Measurements from ENCODE around the gene PRKG2. TPM values are rescaled to one million over a fixed set of nuclear protein-coding genes. Genes with fewer than 3 reads are reported as not detected.

Gene PRKG2
- total RNA-seq, 5 donors from 2014 or later (not counting 1 experiment from before 2014, with no cell fraction given) = 0.49 to 2.9 (median 0.98) TPM

DNA sequence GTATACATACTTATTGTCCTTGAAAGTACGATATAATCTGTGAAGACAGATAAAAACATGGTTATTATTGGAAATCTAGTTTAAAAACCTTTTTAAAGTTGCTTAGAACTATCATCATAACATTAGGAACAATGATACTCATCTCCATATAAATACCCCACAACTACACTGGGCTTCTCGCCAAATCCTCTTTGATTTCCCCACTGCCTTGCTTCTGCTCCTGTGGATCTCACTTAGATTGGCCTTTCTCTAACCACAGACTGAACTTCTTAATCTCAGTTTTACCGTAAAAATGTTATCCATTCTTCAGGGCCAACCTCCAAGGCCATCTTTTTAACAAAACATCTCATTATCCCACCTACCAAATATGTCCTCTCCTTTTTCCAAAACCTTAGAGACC lies 77.6 kb downstream of the PRKG2 start:
- WGBS (ENCODE audit: insufficient coverage) = 71% methylated on average over 2 of the region's 3 CpGs
- Mint-ChIP-seq H3K27me3 (no peaks in the 10 kb centered on the region), H3K4me3 (no peak overlapping the region), H3K27ac (no peak overlapping the region), H3K9me3 (no peaks in the 10 kb centered on the region), H3K4me1 (no peaks in the 10 kb centered on the region), H3K36me3 (no peaks in the 10 kb centered on the region)
- H3K27ac ChIP-seq (ENCODE audit: low read length) = no peak overlapping the region
- H3K4me3 ChIP-seq (ENCODE audit: control insufficient read depth in 1 of 2, extremely low read depth in 1 of 2, low read length in 1 of 2) = no peak overlapping the region
- H3K9me3 ChIP-seq = no peaks in the 10 kb centered on the region
- no peaks in the 10 kb centered on the region for H3K36me3 ChIP-seq (ENCODE audit: control insufficient read depth in 2 of 2, extremely low read depth in 1 of 2, insufficient read depth in 1 of 2, low read length in 1 of 2)
- CTCF ChIA-PET = no interaction called here
- no peaks in the 10 kb centered on the region for H3K4me1 ChIP-seq (ENCODE audit: control insufficient read depth in 1 of 2, extremely low read depth in 1 of 2, insufficient read depth in 2 of 2, low read length in 2 of 2)
- POLR2A ChIA-PET = no interaction called here
- DNase-seq (no peak), ATAC-seq (replicated peaks in 1 of 4) (no peak)
- no peaks in the 10 kb centered on the region for H3K27me3 ChIP-seq (replicated peaks in 1 of 2; ENCODE audit: control insufficient read depth in 2 of 2, extremely low read depth in 1 of 2, insufficient read depth in 2 of 2, low read length in 1 of 2)

DNA sequence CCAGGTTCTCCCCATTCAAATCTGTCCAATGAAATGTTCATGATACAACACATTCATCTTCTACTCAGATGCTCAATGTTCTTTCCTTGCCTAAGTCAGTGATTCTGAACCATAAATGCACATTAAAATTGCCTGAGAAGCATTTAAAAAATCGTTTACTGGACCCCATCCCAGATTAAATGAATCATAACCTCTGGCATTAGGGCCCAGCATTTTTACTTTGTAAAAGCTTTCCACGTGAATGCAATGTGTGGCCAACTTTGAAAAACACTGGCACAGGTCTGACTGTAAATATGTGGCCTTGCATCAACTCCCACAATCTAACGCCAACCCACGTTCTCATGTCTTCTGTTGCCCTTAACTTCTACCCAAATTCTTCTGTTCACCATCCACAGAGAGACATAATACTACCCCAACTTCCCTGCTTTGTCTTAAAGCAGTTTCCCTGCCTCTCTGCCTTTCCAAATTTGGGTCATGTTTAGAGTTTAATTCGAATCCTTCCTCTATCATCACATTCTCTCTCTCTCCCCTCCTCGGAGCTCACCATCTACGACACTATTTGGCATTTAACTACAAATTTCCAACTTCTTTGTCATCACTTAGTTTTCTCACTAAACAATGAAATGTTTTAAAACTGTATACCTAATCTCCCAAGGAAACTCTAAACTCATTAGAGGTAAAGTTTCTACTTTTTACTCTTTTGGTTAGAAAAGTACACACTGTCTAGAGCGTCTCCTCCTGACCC lies 78.7 kb downstream of the PRKG2 start:
- Histone ChIP-seq H3K27ac (ENCODE audit: low read length) (no peak overlapping the region), H3K36me3 (ENCODE audit: control insufficient read depth in 2 of 2, extremely low read depth in 1 of 2, insufficient read depth in 1 of 2, low read length in 1 of 2) (no peaks in the 10 kb centered on the region), H3K4me1 (ENCODE audit: control insufficient read depth in 1 of 2, extremely low read depth in 1 of 2, insufficient read depth in 2 of 2, low read length in 2 of 2) (no peaks in the 10 kb centered on the region), H3K4me3 (ENCODE audit: control insufficient read depth in 1 of 2, extremely low read depth in 1 of 2, low read length in 1 of 2) (no peak overlapping the region), H3K27me3 (replicated peaks in 1 of 2; ENCODE audit: control insufficient read depth in 2 of 2, extremely low read depth in 1 of 2, insufficient read depth in 2 of 2, low read length in 1 of 2) (no peaks in the 10 kb centered on the region), H3K9me3 (no peaks in the 10 kb centered on the region)
- WGBS (ENCODE audit: insufficient coverage) = 85% methylated on average over 5 of the region's 8 CpGs
- POLR2A ChIA-PET = no interaction called here
- no peak for DNase-seq
- Mint-ChIP-seq H3K4me3 (no peak overlapping the region), H3K36me3 (no peaks in the 10 kb centered on the region), H3K27ac (no peak overlapping the region), H3K27me3 (no peaks in the 10 kb centered on the region), H3K4me1 (no peaks in the 10 kb centered on the region), H3K9me3 (no peaks in the 10 kb centered on the region)
- CTCF ChIA-PET = no interaction called here
- no peak for ATAC-seq (replicated peaks in 1 of 4)

DNA sequence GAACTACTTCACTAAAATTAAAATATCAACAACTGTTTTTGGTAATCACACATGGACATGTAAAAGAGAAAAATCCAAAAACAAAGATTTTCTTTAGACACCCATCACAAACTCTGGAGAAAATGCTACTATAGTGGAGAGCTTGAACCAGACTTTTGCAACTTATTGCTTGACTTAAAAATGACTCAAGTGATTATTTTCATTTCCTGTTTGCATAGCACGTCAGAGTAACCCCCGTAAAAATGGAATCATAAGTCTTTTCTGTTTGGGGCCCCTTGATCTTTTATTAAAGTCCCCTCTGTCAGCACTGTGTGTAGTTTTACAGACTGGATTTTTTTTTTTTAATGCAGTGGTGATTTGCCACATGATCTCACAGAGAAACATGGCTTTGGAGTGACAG lies 79.5 kb downstream of the PRKG2 start:
- POLR2A ChIA-PET = no interaction called here
- no peak overlapping the region for H3K27ac ChIP-seq (ENCODE audit: low read length)
- Mint-ChIP-seq H3K4me3 (no peak overlapping the region), H3K4me1 (no peaks in the 10 kb centered on the region), H3K27me3 (no peaks in the 10 kb centered on the region), H3K9me3 (no peaks in the 10 kb centered on the region), H3K36me3 (no peaks in the 10 kb centered on the region), H3K27ac (no peak overlapping the region)
- H3K4me1 ChIP-seq (ENCODE audit: control insufficient read depth in 1 of 2, extremely low read depth in 1 of 2, insufficient read depth in 2 of 2, low read length in 2 of 2) = no peaks in the 10 kb centered on the region
- H3K9me3 ChIP-seq = no peaks in the 10 kb centered on the region
- DNase-seq = no peak
- H3K4me3 ChIP-seq (ENCODE audit: control insufficient read depth in 1 of 2, extremely low read depth in 1 of 2, low read length in 1 of 2) = no peak overlapping the region
- H3K36me3 ChIP-seq (ENCODE audit: control insufficient read depth in 2 of 2, extremely low read depth in 1 of 2, insufficient read depth in 1 of 2, low read length in 1 of 2) = no peaks in the 10 kb centered on the region
- ATAC-seq (replicated peaks in 1 of 4) = no peak
- CTCF ChIA-PET = no interaction called here
- WGBS (ENCODE audit: insufficient coverage) = 60% methylated on average over 1 of the region's 2 CpGs
- peaks cover 0 to 2% of the 10 kb centered on the region in 2 experiments for H3K27me3 ChIP-seq (replicated peaks in 1 of 2; ENCODE audit: control insufficient read depth in 2 of 2, extremely low read depth in 1 of 2, insufficient read depth in 2 of 2, low read length in 1 of 2)

DNA sequence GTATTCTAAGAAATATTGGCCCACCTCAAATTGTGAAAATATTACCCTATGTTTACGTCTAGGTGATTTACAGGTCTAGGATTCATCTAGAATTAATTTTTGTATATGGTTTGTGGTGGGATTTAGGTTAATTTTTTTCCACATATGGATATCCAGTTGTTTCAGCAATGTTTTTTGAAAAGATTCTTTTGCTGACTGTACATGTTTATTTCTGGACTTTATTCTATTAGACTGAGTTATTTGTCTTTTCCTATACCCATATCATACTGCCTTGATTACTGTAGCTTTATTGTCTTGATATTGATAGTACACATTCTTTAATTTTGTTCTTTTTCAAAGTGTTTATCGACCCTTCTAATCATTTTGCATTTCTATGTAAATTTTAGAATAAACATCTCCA lies 83.5 kb downstream of the PRKG2 start:
- Mint-ChIP-seq H3K4me3 (no peak overlapping the region), H3K9me3 (no peaks in the 10 kb centered on the region), H3K36me3 (no peaks in the 10 kb centered on the region), H3K4me1 (no peaks in the 10 kb centered on the region), H3K27me3 (no peaks in the 10 kb centered on the region), H3K27ac (no peak overlapping the region)
- H3K27me3 ChIP-seq (replicated peaks in 1 of 2; ENCODE audit: control insufficient read depth in 2 of 2, extremely low read depth in 1 of 2, insufficient read depth in 2 of 2, low read length in 1 of 2) = peaks cover 0 to 4% of the 10 kb centered on the region in 2 experiments
- H3K4me3 ChIP-seq (ENCODE audit: control insufficient read depth in 1 of 2, extremely low read depth in 1 of 2, low read length in 1 of 2) = no peak overlapping the region
- ChIA-PET POLR2A (no interaction called here), CTCF (no interaction called here)
- WGBS (ENCODE audit: insufficient coverage) = no CpG with 5 or more reads among the region's 2 CpGs
- H3K4me1 ChIP-seq (ENCODE audit: control insufficient read depth in 1 of 2, extremely low read depth in 1 of 2, insufficient read depth in 2 of 2, low read length in 2 of 2) = no peaks in the 10 kb centered on the region
- no peak for ATAC-seq (replicated peaks in 1 of 4)
- no peak for DNase-seq
- H3K9me3 ChIP-seq = no peaks in the 10 kb centered on the region
- H3K36me3 ChIP-seq (ENCODE audit: control insufficient read depth in 2 of 2, extremely low read depth in 1 of 2, insufficient read depth in 1 of 2, low read length in 1 of 2) = no peaks in the 10 kb centered on the region
- H3K27ac ChIP-seq (ENCODE audit: low read length) = no peak overlapping the region

DNA sequence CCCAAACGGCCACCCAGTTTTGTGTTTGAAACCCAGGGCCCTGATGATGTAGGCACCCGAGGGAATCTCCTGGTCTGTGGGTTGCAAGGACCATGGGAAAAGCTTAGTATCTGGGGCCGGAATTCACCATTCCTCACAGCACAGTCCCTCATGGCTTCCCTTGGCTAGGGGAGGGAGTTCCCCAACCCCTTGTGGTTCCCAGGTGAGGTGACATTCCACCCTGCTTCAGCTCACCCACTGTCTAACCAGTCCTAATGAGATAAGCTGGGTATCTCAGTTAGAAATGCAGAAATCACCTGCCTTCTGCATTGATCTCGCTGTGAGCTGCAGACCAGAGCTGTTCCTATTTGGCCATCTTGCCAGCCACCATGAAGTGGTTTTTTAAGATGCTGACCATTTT lies 84.0 kb downstream of the PRKG2 start:
- WGBS (ENCODE audit: insufficient coverage) = 33% methylated on average over 1 of the region's 4 CpGs

DNA sequence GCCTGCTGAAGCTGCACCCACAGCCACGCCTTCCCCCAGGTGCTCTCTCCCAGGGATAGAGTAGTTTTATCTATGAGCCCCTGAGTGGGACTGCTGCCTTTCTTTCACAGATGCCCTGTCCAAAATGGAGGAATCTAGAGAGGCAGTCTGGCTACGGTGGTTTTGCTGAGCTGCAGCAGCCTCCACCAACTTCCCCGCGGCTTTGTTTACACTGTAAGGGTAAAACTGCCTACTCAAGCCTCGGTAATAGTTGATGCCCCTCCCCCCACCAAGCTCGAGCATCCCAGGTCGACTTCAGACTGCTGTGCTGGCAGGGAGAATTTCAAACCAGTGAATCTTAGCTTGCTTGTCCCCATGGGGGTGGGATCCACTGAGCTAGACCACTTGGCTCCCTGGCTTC lies 84.5 kb downstream of the PRKG2 start:
- no peaks in the 10 kb centered on the region for H3K9me3 ChIP-seq
- WGBS (ENCODE audit: insufficient coverage) = 84% methylated on average over 3 of the region's 7 CpGs
- ChIA-PET CTCF (no interaction called here), POLR2A (no interaction called here)
- ATAC-seq (replicated peaks in 1 of 4) (no peak), DNase-seq (no peak)
- no peaks in the 10 kb centered on the region for H3K36me3 Mint-ChIP-seq
- no peak overlapping the region for H3K4me3 Mint-ChIP-seq
- H3K27ac Mint-ChIP-seq = no peak overlapping the region
- H3K27me3 Mint-ChIP-seq = no peaks in the 10 kb centered on the region
- no peak overlapping the region for H3K4me3 ChIP-seq (ENCODE audit: control insufficient read depth in 1 of 2, extremely low read depth in 1 of 2, low read length in 1 of 2)
- peaks cover 0 to 4% of the 10 kb centered on the region in 2 experiments for H3K27me3 ChIP-seq (replicated peaks in 1 of 2; ENCODE audit: control insufficient read depth in 2 of 2, extremely low read depth in 1 of 2, insufficient read depth in 2 of 2, low read length in 1 of 2)
- no peaks in the 10 kb centered on the region for H3K36me3 ChIP-seq (ENCODE audit: control insufficient read depth in 2 of 2, extremely low read depth in 1 of 2, insufficient read depth in 1 of 2, low read length in 1 of 2)
- no peaks in the 10 kb centered on the region for H3K9me3 Mint-ChIP-seq
- H3K4me1 Mint-ChIP-seq = no peaks in the 10 kb centered on the region
- no peaks in the 10 kb centered on the region for H3K4me1 ChIP-seq (ENCODE audit: control insufficient read depth in 1 of 2, extremely low read depth in 1 of 2, insufficient read depth in 2 of 2, low read length in 2 of 2)
- no peak overlapping the region for H3K27ac ChIP-seq (ENCODE audit: low read length)

More for the DNA sequence above, 84.0 kb downstream of the PRKG2 start:
- H3K4me3 Mint-ChIP-seq = no peak overlapping the region
- ChIA-PET CTCF (no interaction called here), POLR2A (no interaction called here)
- H3K36me3 Mint-ChIP-seq = no peaks in the 10 kb centered on the region
- Histone ChIP-seq H3K27ac (ENCODE audit: low read length) (no peak overlapping the region), H3K9me3 (no peaks in the 10 kb centered on the region), H3K36me3 (ENCODE audit: control insufficient read depth in 2 of 2, extremely low read depth in 1 of 2, insufficient read depth in 1 of 2, low read length in 1 of 2) (no peaks in the 10 kb centered on the region), H3K4me1 (ENCODE audit: control insufficient read depth in 1 of 2, extremely low read depth in 1 of 2, insufficient read depth in 2 of 2, low read length in 2 of 2) (no peaks in the 10 kb centered on the region), H3K27me3 (replicated peaks in 1 of 2; ENCODE audit: control insufficient read depth in 2 of 2, extremely low read depth in 1 of 2, insufficient read depth in 2 of 2, low read length in 1 of 2) (peaks cover 0 to 4% of the 10 kb centered on the region in 2 experiments), H3K4me3 (ENCODE audit: control insufficient read depth in 1 of 2, extremely low read depth in 1 of 2, low read length in 1 of 2) (no peak overlapping the region)
- H3K27me3 Mint-ChIP-seq = no peaks in the 10 kb centered on the region
- H3K9me3 Mint-ChIP-seq = no peaks in the 10 kb centered on the region
- H3K4me1 Mint-ChIP-seq = no peaks in the 10 kb centered on the region
- H3K27ac Mint-ChIP-seq = no peak overlapping the region
- no peak for ATAC-seq (replicated peaks in 1 of 4)
- no peak for DNase-seq

DNA sequence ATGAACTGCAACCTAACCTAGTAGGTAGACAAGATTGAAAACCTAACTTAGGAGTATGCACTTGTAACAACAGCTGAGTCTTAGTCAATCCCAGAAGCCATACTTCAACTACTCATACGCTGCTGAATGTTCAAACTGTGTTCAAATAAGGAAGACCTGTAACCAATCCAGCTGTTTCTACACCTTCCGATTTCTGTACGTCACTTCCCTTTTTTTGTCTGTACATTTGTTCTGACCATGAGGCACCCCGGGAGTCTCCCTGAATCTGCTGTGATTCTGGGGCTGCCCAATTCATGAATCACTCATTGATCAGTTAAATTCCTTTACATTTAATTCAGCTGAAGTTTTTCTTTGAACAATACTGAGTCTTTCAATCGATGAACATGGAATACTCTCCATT lies 95.0 kb downstream of the PRKG2 start:
- Histone ChIP-seq H3K27me3 (replicated peaks in 1 of 2; ENCODE audit: control insufficient read depth in 2 of 2, extremely low read depth in 1 of 2, insufficient read depth in 2 of 2, low read length in 1 of 2) (no peaks in the 10 kb centered on the region), H3K4me3 (ENCODE audit: control insufficient read depth in 1 of 2, extremely low read depth in 1 of 2, low read length in 1 of 2) (no peak overlapping the region), H3K4me1 (ENCODE audit: control insufficient read depth in 1 of 2, extremely low read depth in 1 of 2, insufficient read depth in 2 of 2, low read length in 2 of 2) (no peaks in the 10 kb centered on the region), H3K27ac (ENCODE audit: low read length) (no peak overlapping the region), H3K9me3 (no peaks in the 10 kb centered on the region), H3K36me3 (ENCODE audit: control insufficient read depth in 2 of 2, extremely low read depth in 1 of 2, insufficient read depth in 1 of 2, low read length in 1 of 2) (no peaks in the 10 kb centered on the region)
- CTCF ChIA-PET = no interaction called here
- Mint-ChIP-seq H3K36me3 (no peaks in the 10 kb centered on the region), H3K27ac (no peak overlapping the region), H3K4me3 (no peak overlapping the region), H3K4me1 (no peaks in the 10 kb centered on the region), H3K27me3 (peaks cover 0 to 3% of the 10 kb centered on the region in 2 donors), H3K9me3 (no peaks in the 10 kb centered on the region)
- WGBS (ENCODE audit: insufficient coverage) = 69% methylated on average over 4 of the region's 5 CpGs
- POLR2A ChIA-PET = no interaction called here
- DNase-seq = no peak
- ATAC-seq (replicated peaks in 1 of 4) = no peak

All from T-cell (primary cell).